Thyroid gland (tissue), 4 donors: ENCODE data around the gene NAV2.

Experiments
- POLR2A ChIP-seq, 2 donors: fragments of 450-650 bp; IDR thresholded peaks; one replicate each; pipeline ENCODE4 v1.6.1; 2017; ENCODE audit warnings: antibody characterized with exemption in 2 of 2, mild to moderate bottlenecking in 2 of 2, moderate library complexity in 1 of 2
- TF ChIP-seq, protein P1 (sequence below), 6 experiments: fragments of 200-600 bp in 3 of 6; fragments of 450-650 bp in 3 of 6; sonication (generic) in 3 of 6; IDR thresholded peaks; one replicate each; pipeline ENCODE4 v1.5.1; 2016 to 2019; ENCODE audit warnings: antibody characterized with exemption in 6 of 6, mild to moderate bottlenecking in 2 of 6, inconsistent platforms in 1 of 6, moderate library complexity in 1 of 6

DNA sequence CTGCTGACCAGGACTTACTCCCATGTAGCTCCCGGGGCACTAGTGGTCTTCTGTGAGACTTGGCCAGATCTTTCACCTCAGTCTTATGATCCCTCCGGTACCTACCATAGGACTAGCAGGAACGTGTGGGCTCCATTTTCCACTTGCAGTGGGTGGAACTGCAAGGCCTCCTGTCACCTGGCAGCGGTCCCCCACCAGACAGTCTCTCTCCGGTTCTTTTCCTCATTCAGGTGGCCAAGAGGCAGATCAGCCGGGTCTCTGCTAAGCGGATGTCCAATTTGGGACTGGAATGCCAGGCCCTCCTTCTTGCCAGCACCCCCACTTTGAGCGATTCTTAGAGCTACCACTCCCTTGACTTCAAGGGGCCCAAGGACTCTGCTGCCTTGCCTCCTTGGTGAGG is 158.9 kb downstream of the NAV2 start:
- TF ChIP-seq POLR2A (IDR thresholded peaks at IDR 0.05) = no peak
- TF ChIP-seq, protein P1, sequence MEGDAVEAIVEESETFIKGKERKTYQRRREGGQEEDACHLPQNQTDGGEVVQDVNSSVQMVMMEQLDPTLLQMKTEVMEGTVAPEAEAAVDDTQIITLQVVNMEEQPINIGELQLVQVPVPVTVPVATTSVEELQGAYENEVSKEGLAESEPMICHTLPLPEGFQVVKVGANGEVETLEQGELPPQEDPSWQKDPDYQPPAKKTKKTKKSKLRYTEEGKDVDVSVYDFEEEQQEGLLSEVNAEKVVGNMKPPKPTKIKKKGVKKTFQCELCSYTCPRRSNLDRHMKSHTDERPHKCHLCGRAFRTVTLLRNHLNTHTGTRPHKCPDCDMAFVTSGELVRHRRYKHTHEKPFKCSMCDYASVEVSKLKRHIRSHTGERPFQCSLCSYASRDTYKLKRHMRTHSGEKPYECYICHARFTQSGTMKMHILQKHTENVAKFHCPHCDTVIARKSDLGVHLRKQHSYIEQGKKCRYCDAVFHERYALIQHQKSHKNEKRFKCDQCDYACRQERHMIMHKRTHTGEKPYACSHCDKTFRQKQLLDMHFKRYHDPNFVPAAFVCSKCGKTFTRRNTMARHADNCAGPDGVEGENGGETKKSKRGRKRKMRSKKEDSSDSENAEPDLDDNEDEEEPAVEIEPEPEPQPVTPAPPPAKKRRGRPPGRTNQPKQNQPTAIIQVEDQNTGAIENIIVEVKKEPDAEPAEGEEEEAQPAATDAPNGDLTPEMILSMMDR (IDR thresholded peaks at IDR 0.05) = no peak
